HepG2 (cell line): ENCODE results near the gene TDRD6.

Experiments used
- BCL6 ChIP-seq: IDR thresholded peaks from 2 replicates; pipeline ENCODE4 v1.6.1; 2016; ENCODE audit warnings: missing genetic modification reagents, missing compliant biosample characterization
- CTCF ChIP-seq: sonication (generic); formaldehyde crosslinking; IDR thresholded peaks from 2 replicates; pipeline ENCODE4 v1.5.0; 2020; ENCODE audit warnings: mild to moderate bottlenecking, missing genetic modification reagents, moderate library complexity
- DMTF1 ChIP-seq: sonication (generic); formaldehyde crosslinking; IDR thresholded peaks from 2 replicates; pipeline ENCODE4 v1.4.0; 2020; ENCODE audit warnings: mild to moderate bottlenecking, missing genetic modification reagents
- HMGXB4 ChIP-seq, 2 experiments: sonication (generic) in 1 of 2; formaldehyde crosslinking in 1 of 2; IDR thresholded peaks; 2 replicates each; pipeline versions ENCODE4 v1.4.0 to v1.6.1; 2018 to 2020; ENCODE audit warnings: missing genetic modification reagents in 2 of 2, borderline replicate concordance in 1 of 2, low read depth in 1 of 2, mild to moderate bottlenecking in 1 of 2, missing biosample characterization in 1 of 2
- MBD4 ChIP-seq: IDR thresholded peaks from 2 replicates; pipeline ENCODE4 v1.6.1; 2012; ENCODE audit warnings: low read length, inconsistent platforms, borderline replicate concordance
- NFIC ChIP-seq: IDR thresholded peaks from 2 replicates; pipeline ENCODE4 v1.6.1; 2012; ENCODE audit warnings: mild to moderate bottlenecking, low read length, inconsistent platforms
- POLR2A ChIP-seq, 2 experiments: IDR thresholded peaks; 2 replicates each; pipeline ENCODE4 v1.6.1; 2011; ENCODE audit warnings: low read depth in 2 of 2, low read length in 2 of 2, mild to moderate bottlenecking in 1 of 2, moderate library complexity in 1 of 2; ENCODE audit not compliant: insufficient read depth in 1 of 2
- POLR2AphosphoS5 ChIP-seq: IDR thresholded peaks from 2 replicates; pipeline ENCODE4 v1.6.1; 2012; ENCODE audit warnings: low read depth, low read length
- SP140L ChIP-seq: sonication (generic); formaldehyde crosslinking; IDR thresholded peaks from 2 replicates; pipeline ENCODE4 v1.4.0; 2020; ENCODE audit warnings: missing genetic modification reagents, borderline replicate concordance
- TCF12 ChIP-seq, 2 experiments: fragments of 450-650 bp in 1 of 2; sonication (generic) in 1 of 2; formaldehyde crosslinking in 1 of 2; IDR thresholded peaks; 2 replicates each; pipeline versions ENCODE4 v1.6.1 to v1.8.0; 2017 to 2022; ENCODE audit warnings: antibody characterized with exemption in 1 of 2, mild to moderate bottlenecking in 1 of 2, missing genetic modification reagents in 1 of 2, moderate library complexity in 1 of 2
- ZNF343 ChIP-seq: sonication (generic); formaldehyde crosslinking; IDR thresholded peaks from 2 replicates; pipeline ENCODE4 v1.4.0; 2020; ENCODE audit warnings: mild to moderate bottlenecking, missing genetic modification reagents
- ZNF446 ChIP-seq: sonication (generic); formaldehyde crosslinking; IDR thresholded peaks from 2 replicates; pipeline ENCODE4 v1.5.0; 2020; ENCODE audit warnings: mild to moderate bottlenecking, missing genetic modification reagents
- ZNF549 ChIP-seq: sonication (generic); formaldehyde crosslinking; IDR thresholded peaks from 2 replicates; pipeline ENCODE4 v1.5.0; 2020; ENCODE audit warnings: missing genetic modification reagents

- no peak for TF ChIP-seq DMTF1 (CRISPR knock-in tag)
- no peak for TF ChIP-seq BCL6 (CRISPR knock-in tag)
- no peak for TF ChIP-seq ZNF446 (CRISPR knock-in tag)
- no peak for TF ChIP-seq TCF12 (IDR thresholded peaks at IDR 0.05)
- no peak for TF ChIP-seq TCF12 (CRISPR knock-in tag; IDR thresholded peaks at IDR 0.05)
- TF ChIP-seq CTCF: peak; percentile 41; the same call in 1 of the 2 replicates
- no peak for TF ChIP-seq SP140L (CRISPR knock-in tag)
- TF ChIP-seq POLR2A (IDR thresholded peaks at IDR 0.05; ENCODE audit: insufficient read depth in 1 of 2, low read depth in 2 of 2, low read length in 2 of 2): no peak
- TF ChIP-seq POLR2AphosphoS5: no peak
- TF ChIP-seq HMGXB4 (CRISPR knock-in tag; IDR thresholded peaks at IDR 0.05; ENCODE audit: borderline replicate concordance in 1 of 2, low read depth in 1 of 2): no peak
- no peak for TF ChIP-seq MBD4
- TF ChIP-seq ZNF549 (CRISPR knock-in tag): no peak
- no peak for TF ChIP-seq ZNF343
- TF ChIP-seq NFIC: no peak
Observed at GRCh38 chr6:46655803-46656202, 31.9 kb upstream of the TDRD6 start.
